ENCODE measurements around the gene DZIP1. TPM values are rescaled to one million over a fixed set of nuclear protein-coding genes. Genes with fewer than 3 reads are reported as not detected.

Gene DZIP1
- total and polyA plus RNA-seq, 10 of the 15 experiments (the other 5 are each of a cell fraction or from before 2014, with no cell fraction given) = 0.01 to 1.9 (median 0.55) TPM

- DNase-seq (ENCODE audit: low read depth, low spot score) (no peak), ATAC-seq (no peak), FAIRE-seq (no peak)
- intact Hi-C loops (cut with micrococcal nuclease; ENCODE audit: unreplicated experiment) = no loop called here
- Histone ChIP-seq H3K9me3 (replicated peaks; ENCODE audit: control insufficient read depth, insufficient read depth, low read length) (no peaks in the 10 kb centered on the region), H3K27ac (ENCODE audit: control insufficient read depth, insufficient read depth) (no peak overlapping the region), H4K20me1 (ENCODE audit: control insufficient read depth, insufficient read depth) (no peaks in the 10 kb centered on the region), H3K79me2 (ENCODE audit: control insufficient read depth, insufficient read depth, low read length) (no peaks in the 10 kb centered on the region; the same call in 1 of the 2 replicates), H3K4me3 (no peak overlapping the region), H3K27me3 (replicated peaks in 1 of 2; ENCODE audit: control insufficient read depth in 2 of 2, insufficient read depth in 2 of 2, low read length in 1 of 2) (peaks cover 0 to 4% of the 10 kb centered on the region in 2 experiments; a peak in 2 of 4 replicates), H3K36me3 (ENCODE audit: control insufficient read depth in 2 of 2, insufficient read depth in 2 of 2, low read length in 1 of 2) (no peaks in the 10 kb centered on the region), H3K4me1 (ENCODE audit: control insufficient read depth, insufficient read depth, low read length) (no peaks in the 10 kb centered on the region), H2AFZ (ENCODE audit: control insufficient read depth, low read depth, low read length) (no peak overlapping the region), H3K4me2 (ENCODE audit: control insufficient read depth, insufficient read depth) (no peak overlapping the region), H3K9ac (ENCODE audit: control insufficient read depth, insufficient read depth, low read length) (no peak overlapping the region)
- RAD21 ChIA-PET (ENCODE audit: unreplicated experiment) = no interaction called here
- BruUV-seq (replicated peaks) = no TSS peak
- in situ Hi-C loops (cut with MboI) = no loop called here
- POLR2A ChIA-PET = interaction anchor here (0.6 kb wide), 1 partner anchor 223 kb away, joined by 4 read pairs; no protein-coding TSS in a partner anchor
- 72% methylated on average over 42 of the region's 58 CpGs for WGBS (ENCODE audit: insufficient coverage, insufficient replicate concordance, low lambda C conversion rate, missing lambda C conversion rate)
- no peak for TF ChIP-seq SMAD5 (IDR thresholded peaks at IDR 0.05; ENCODE audit: low read depth)
- TF ChIP-seq MXI1 (IDR thresholded peaks at IDR 0.05; ENCODE audit: low read depth, low read length) = no peak
- TF ChIP-seq PML (IDR thresholded peaks at IDR 0.05; ENCODE audit: low read length) = no peak
- no peak for TF ChIP-seq ESRRA (IDR thresholded peaks at IDR 0.05; ENCODE audit: low read length)
- TF ChIP-seq SP1 (IDR thresholded peaks at IDR 0.05; ENCODE audit: low read depth, low read length) = no peak
- no peak for TF ChIP-seq ZBTB33 (IDR thresholded peaks at IDR 0.05)
- TF ChIP-seq LARP7 (IDR thresholded peaks at IDR 0.05) = no peak
- TF ChIP-seq BMI1 (IDR thresholded peaks at IDR 0.05; ENCODE audit: borderline replicate concordance) = no peak
- no peak for TF ChIP-seq TAF1 (IDR thresholded peaks at IDR 0.05; ENCODE audit: borderline replicate concordance, low read depth, low read length)
- no peak for TF ChIP-seq MYC (IDR thresholded peaks at IDR 0.05; ENCODE audit: insufficient read depth, insufficient read length, insufficient replicate concordance, low read length, severe bottlenecking)
- no peak for TF ChIP-seq TCF7 (IDR thresholded peaks at IDR 0.05; ENCODE audit: borderline replicate concordance)
- TF ChIP-seq IKZF2 (IDR thresholded peaks at IDR 0.05) = no peak
- CTCF ChIA-PET = no interaction called here
- SMC1A ChIA-PET (ENCODE audit: uncharacterized antibody, unreplicated experiment) = no interaction called here
Observed at GRCh38 chr13:95641291-95642027, 3.0 kb downstream of the DZIP1 start.
